HEK293 (cell line): ENCODE data around the gene TXNDC11.

Experiments used
- CTCF ChIA-PET: fragments of 350-600 bp; formaldehyde crosslinking; extraction: SDS; loops from one replicate; lab custom pipeline; 2021; ENCODE audit warnings: antibody characterized with exemption; lab: Yijun Ruan, JAX
- POLR2A ChIA-PET: fragments of 300-600 bp; formaldehyde crosslinking; extraction: SDS; loops from one replicate; lab custom pipeline; 2020; ENCODE audit warnings: antibody characterized with exemption, inconsistent platforms; lab: Yijun Ruan, JAX
- H3K27ac ChIP-seq: fragments of 200-500 bp; sonication (Bioruptor generic); 2 replicates; pipeline ENCODE4 v1.5.1; 2014; ENCODE audit warnings: low read depth, low read length, control low read depth, inconsistent platforms; ENCODE audit errors: extremely low read depth
- H3K36me3 ChIP-seq, 2 experiments: fragments of 200-500 bp in 1 of 2; sonication (Bioruptor generic) in 1 of 2; 1 replicate in 1 of 2; 2 replicates in 1 of 2; pipeline ENCODE4 v1.5.1; 2014 to 2017; ENCODE audit warnings: inconsistent platforms in 2 of 2, low read length in 2 of 2; ENCODE audit not compliant: control insufficient read depth in 2 of 2, insufficient read depth in 1 of 2
- H3K4me1 ChIP-seq: fragments of 200-500 bp; sonication (Bioruptor generic); 2 replicates; pipeline ENCODE4 v1.5.1; 2014; ENCODE audit warnings: mild to moderate bottlenecking, low read length, inconsistent platforms; ENCODE audit not compliant: control insufficient read depth, insufficient read depth
- H3K4me3 ChIP-seq: 2 replicates; pipeline ENCODE4 v1.5.1; 2011; ENCODE audit warnings: low read depth, mild to moderate bottlenecking, control low read depth, low read length, moderate library complexity
- H3K9me3 ChIP-seq: fragments of 200-500 bp; sonication (Bioruptor generic); 2 replicates; pipeline ENCODE4 v1.5.1; 2014; ENCODE audit warnings: low read depth, low read length, inconsistent platforms; ENCODE audit not compliant: control insufficient read depth, insufficient read depth
- GLIS2 ChIP-seq: fragments of 450-650 bp; formaldehyde crosslinking; IDR thresholded peaks from 2 replicates; pipeline ENCODE4 v1.5.1; 2016; ENCODE audit warnings: missing biosample characterization, missing genetic modification characterization
- HOXD13 ChIP-seq: sonication (generic); formaldehyde crosslinking; IDR thresholded peaks from 2 replicates; pipeline ENCODE4 v1.8.0; 2022; ENCODE audit warnings: missing genetic modification reagents, borderline replicate concordance
- PRDM6 ChIP-seq: fragments of 450-650 bp; formaldehyde crosslinking; IDR thresholded peaks from 2 replicates; pipeline ENCODE4 v1.5.1; 2017; ENCODE audit warnings: missing biosample characterization, missing genetic modification characterization
- REST ChIP-seq: fragments of 450-650 bp; formaldehyde crosslinking; IDR thresholded peaks from 2 replicates; pipeline ENCODE4 v1.5.1; 2016; ENCODE audit warnings: missing biosample characterization, missing genetic modification characterization
- SETDB1 ChIP-seq: IDR thresholded peaks from one replicate; pipeline ENCODE4 v1.6.1; 2017; ENCODE audit warnings: mild to moderate bottlenecking, low read length, moderate library complexity, mixed read lengths; ENCODE audit not compliant: insufficient read length
- ZFP37 ChIP-seq: fragments of 450-650 bp; formaldehyde crosslinking; IDR thresholded peaks from 2 replicates; pipeline ENCODE4 v1.5.1; 2016; ENCODE audit warnings: missing biosample characterization, missing genetic modification characterization
- ZNF140 ChIP-seq: fragments of 450-650 bp; formaldehyde crosslinking; IDR thresholded peaks from 2 replicates; pipeline ENCODE4 v1.5.1; 2016; ENCODE audit warnings: missing biosample characterization, missing genetic modification characterization
- ZNF157 ChIP-seq: fragments of 450-650 bp; formaldehyde crosslinking; IDR thresholded peaks from 2 replicates; pipeline ENCODE4 v1.5.1; 2016; ENCODE audit warnings: missing biosample characterization, missing genetic modification characterization
- ZNF335 ChIP-seq: fragments of 450-650 bp; formaldehyde crosslinking; conservative IDR thresholded peaks from 2 replicates; pipeline ENCODE4 v1.5.1; 2016; ENCODE audit warnings: missing biosample characterization, missing genetic modification characterization
- ZNF560 ChIP-seq: fragments of 450-650 bp; formaldehyde crosslinking; IDR thresholded peaks from 2 replicates; pipeline ENCODE4 v1.5.1; 2017; ENCODE audit warnings: missing biosample characterization, missing genetic modification characterization, borderline replicate concordance
- ZNF747 ChIP-seq: fragments of 450-650 bp; formaldehyde crosslinking; IDR thresholded peaks from 2 replicates; pipeline ENCODE4 v1.5.1; 2016; ENCODE audit warnings: missing biosample characterization, missing genetic modification characterization
- ZNF791 ChIP-seq: fragments of 450-650 bp; formaldehyde crosslinking; IDR thresholded peaks from 2 replicates; pipeline ENCODE4 v1.5.1; 2016; ENCODE audit warnings: missing biosample characterization, missing genetic modification characterization
- TF ChIP-seq, protein P1 (sequence below): fragments of 450-650 bp; formaldehyde crosslinking; IDR thresholded peaks from 2 replicates; pipeline ENCODE4 v1.5.1; 2016; ENCODE audit warnings: missing biosample characterization, missing genetic modification characterization
- TF ChIP-seq, protein P2 (sequence below): fragments of 450-650 bp; formaldehyde crosslinking; IDR thresholded peaks from 2 replicates; pipeline ENCODE4 v1.5.1; 2016; ENCODE audit warnings: missing biosample characterization, missing genetic modification characterization
- TF ChIP-seq, protein P3 (sequence below): fragments of 450-650 bp; formaldehyde crosslinking; IDR thresholded peaks from 2 replicates; pipeline ENCODE4 v1.5.1; 2016; ENCODE audit warnings: missing biosample characterization, missing genetic modification characterization

The TXNDC11 gene

DNA sequence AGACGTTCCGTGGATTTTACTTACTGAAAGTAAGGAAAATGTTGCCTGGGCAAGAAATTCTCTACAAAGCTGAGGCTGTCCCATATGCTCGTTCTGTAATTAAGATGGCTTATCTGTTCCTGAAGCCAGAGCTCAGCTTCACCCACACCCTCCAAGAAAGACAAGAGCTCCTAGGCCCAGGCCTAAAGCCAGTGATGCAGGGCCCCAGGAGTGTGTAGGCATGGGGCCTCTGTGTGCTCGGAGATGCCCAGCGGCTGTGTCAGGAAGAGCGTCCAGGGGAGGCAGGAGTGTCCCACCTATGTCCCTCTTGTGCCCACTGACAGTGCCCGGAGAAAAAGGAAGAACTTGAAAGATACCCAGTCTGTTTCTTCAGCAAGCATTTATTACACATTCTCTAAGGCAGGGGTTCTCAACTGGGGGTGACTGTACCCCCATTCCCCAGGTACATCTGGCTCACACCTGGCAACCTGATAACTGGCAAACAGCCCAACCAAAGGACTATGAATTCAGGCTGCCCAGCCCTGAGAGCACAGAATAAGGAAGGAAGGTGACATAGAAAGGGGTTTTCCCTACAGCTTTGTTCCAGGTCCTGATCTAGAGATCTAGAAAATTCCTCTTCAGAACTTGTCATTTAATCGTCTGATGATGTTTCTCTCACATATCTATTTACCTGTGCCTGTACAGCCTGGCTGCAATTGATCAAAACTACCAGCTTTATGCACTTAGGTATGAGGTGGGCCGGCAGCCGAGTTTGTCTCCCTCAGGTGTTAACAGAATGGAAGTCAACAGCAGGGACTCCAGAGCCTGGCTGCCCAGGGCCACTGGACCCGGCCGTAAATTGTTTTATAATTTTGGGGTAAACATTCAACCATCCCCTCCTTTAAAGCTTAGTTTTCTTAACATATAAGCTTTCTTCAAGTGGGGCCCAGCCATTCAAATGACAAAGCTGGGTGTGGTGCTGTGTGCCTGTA lies 62.4 kb downstream of the TXNDC11 start:
- Histone ChIP-seq H3K4me1 (no peaks in the 10 kb centered on the region; the same call in 1 of the 2 replicates), H3K4me3 (no peak overlapping the region), H3K36me3 (peaks cover 9 to 94% of the 10 kb centered on the region in 2 experiments; a peak in 2 of 3 replicates), H3K27ac (no peak overlapping the region), H3K9me3 (no peaks in the 10 kb centered on the region)
- CTCF ChIA-PET: interaction anchor here (0.8 kb wide), 1 partner anchor 34 kb away, joined by 4 read pairs; no protein-coding TSS in a partner anchor
- TF ChIP-seq ZNF335 (tag by site-specific recombination) (no peak), ZFP37 (tag by site-specific recombination) (no peak), ZNF560 (no peak), REST (tag by site-specific recombination) (no peak), SETDB1 (no peak), ZNF791 (tag by site-specific recombination) (no peak), HOXD13 (CRISPR knock-in tag) (no peak), ZNF157 (tag by site-specific recombination) (no peak), PRDM6 (tag by site-specific recombination) (no peak), ZNF140 (tag by site-specific recombination) (no peak), ZNF747 (tag by site-specific recombination) (no peak), GLIS2 (no peak)
- TF ChIP-seq, protein P1, sequence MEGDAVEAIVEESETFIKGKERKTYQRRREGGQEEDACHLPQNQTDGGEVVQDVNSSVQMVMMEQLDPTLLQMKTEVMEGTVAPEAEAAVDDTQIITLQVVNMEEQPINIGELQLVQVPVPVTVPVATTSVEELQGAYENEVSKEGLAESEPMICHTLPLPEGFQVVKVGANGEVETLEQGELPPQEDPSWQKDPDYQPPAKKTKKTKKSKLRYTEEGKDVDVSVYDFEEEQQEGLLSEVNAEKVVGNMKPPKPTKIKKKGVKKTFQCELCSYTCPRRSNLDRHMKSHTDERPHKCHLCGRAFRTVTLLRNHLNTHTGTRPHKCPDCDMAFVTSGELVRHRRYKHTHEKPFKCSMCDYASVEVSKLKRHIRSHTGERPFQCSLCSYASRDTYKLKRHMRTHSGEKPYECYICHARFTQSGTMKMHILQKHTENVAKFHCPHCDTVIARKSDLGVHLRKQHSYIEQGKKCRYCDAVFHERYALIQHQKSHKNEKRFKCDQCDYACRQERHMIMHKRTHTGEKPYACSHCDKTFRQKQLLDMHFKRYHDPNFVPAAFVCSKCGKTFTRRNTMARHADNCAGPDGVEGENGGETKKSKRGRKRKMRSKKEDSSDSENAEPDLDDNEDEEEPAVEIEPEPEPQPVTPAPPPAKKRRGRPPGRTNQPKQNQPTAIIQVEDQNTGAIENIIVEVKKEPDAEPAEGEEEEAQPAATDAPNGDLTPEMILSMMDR (tag by site-specific recombination): no peak
- TF ChIP-seq, protein P2, sequence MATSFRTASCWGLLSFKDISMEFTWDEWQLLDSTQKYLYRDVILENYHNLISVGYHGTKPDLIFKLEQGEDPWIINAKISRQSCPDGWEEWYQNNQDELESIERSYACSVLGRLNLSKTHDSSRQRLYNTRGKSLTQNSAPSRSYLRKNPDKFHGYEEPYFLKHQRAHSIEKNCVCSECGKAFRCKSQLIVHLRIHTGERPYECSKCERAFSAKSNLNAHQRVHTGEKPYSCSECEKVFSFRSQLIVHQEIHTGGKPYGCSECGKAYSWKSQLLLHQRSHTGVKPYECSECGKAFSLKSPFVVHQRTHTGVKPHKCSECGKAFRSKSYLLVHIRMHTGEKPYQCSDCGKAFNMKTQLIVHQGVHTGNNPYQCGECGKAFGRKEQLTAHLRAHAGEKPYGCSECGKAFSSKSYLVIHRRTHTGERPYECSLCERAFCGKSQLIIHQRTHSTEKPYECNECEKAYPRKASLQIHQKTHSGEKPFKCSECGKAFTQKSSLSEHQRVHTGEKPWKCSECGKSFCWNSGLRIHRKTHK (tag by site-specific recombination): no peak
- TF ChIP-seq, protein P3, sequence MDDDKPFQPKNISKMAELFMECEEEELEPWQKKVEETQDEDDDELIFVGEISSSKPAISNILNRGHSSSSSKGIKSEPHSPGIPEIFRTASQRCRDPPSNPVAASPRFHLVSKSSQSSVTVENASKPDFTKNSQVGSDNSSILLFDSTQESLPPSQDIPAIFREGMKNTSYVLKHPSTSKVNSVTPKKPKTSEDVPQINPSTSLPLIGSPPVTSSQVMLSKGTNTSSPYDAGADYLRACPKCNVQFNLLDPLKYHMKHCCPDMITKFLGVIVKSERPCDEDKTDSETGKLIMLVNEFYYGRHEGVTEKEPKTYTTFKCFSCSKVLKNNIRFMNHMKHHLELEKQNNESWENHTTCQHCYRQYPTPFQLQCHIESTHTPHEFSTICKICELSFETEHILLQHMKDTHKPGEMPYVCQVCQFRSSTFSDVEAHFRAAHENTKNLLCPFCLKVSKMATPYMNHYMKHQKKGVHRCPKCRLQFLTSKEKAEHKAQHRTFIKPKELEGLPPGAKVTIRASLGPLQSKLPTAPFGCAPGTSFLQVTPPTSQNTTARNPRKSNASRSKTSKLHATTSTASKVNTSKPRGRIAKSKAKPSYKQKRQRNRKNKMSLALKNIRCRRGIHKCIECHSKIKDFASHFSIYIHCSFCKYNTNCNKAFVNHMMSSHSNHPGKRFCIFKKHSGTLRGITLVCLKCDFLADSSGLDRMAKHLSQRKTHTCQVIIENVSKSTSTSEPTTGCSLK (tag by site-specific recombination): no peak
- POLR2A ChIA-PET: no interaction called here
